GM23338 (cell line): ENCODE data around the gene FBXW4. TPM values are rescaled to one million over a fixed set of nuclear protein-coding genes. Genes with fewer than 3 reads are reported as not detected.

ENCODE experiments used
- ATAC-seq: fragments of 200-7000 bp; cut with Tn5 transposase; 3 replicates; pipeline ENCODE4 v1.9.1; 2020
- DNase-seq: peaks from one replicate; pipeline ENCODE4 v3.0.0-alpha.2; 2015; ENCODE audit warnings: low spot score
- H2AFZ ChIP-seq: fragments of 200-600 bp; sonication (generic); 2 replicates; pipeline ENCODE4 v1.8.0; 2016; ENCODE audit warnings: antibody characterized with exemption, mild to moderate bottlenecking, moderate library complexity
- H3F3A ChIP-seq: fragments of 200-600 bp; sonication (generic); replicated peaks from 2 replicates; pipeline ENCODE4 v1.8.0; 2017; ENCODE audit warnings: antibody characterized with exemption, mixed run types, low read depth
- H3K27ac ChIP-seq: fragments of 200-600 bp; sonication (generic); 2 replicates; pipeline ENCODE4 v1.6.1; 2016; ENCODE audit warnings: low read depth
- H3K27me3 ChIP-seq: fragments of 200-600 bp; sonication (generic); 2 replicates; pipeline ENCODE4 v1.8.0; 2016; ENCODE audit warnings: mild to moderate bottlenecking, mixed run types, moderate library complexity; ENCODE audit not compliant: insufficient read depth
- H3K36me3 ChIP-seq: fragments of 200-600 bp; sonication (generic); 2 replicates; pipeline ENCODE4 v1.8.0; 2016; ENCODE audit warnings: mild to moderate bottlenecking; ENCODE audit not compliant: insufficient read depth
- H3K4me1 ChIP-seq: fragments of 200-600 bp; sonication (generic); 2 replicates; pipeline ENCODE4 v1.8.0; 2016; ENCODE audit warnings: mild to moderate bottlenecking, moderate library complexity; ENCODE audit not compliant: insufficient read depth
- H3K4me2 ChIP-seq: fragments of 200-600 bp; sonication (generic); 2 replicates; pipeline ENCODE4 v1.7.1; 2017; ENCODE audit warnings: mixed run types
- H3K4me3 ChIP-seq: fragments of 200-600 bp; sonication (generic); 2 replicates; pipeline ENCODE4 v1.6.1; 2016; ENCODE audit warnings: mixed run types
- H3K79me2 ChIP-seq: fragments of 200-600 bp; sonication (generic); replicated peaks from 2 replicates; pipeline ENCODE4 v1.8.0; 2017; ENCODE audit warnings: mild to moderate bottlenecking; ENCODE audit not compliant: insufficient read depth
- H3K9me2 ChIP-seq: fragments of 200-600 bp; sonication (generic); 2 replicates; pipeline ENCODE4 v1.8.0; 2017; ENCODE audit not compliant: insufficient read depth
- H4K20me1 ChIP-seq: fragments of 200-600 bp; sonication (generic); replicated peaks from 2 replicates; pipeline ENCODE4 v1.8.0; 2017; ENCODE audit warnings: mild to moderate bottlenecking; ENCODE audit not compliant: insufficient read depth
- H3K27ac Mint-ChIP-seq: 2 replicates; pipeline ENCODE4 v1.8.0; 2020; ENCODE audit warnings: inconsistent platforms, mild to moderate bottlenecking, moderate library complexity, mixed read lengths
- H3K27me3 Mint-ChIP-seq: 3 replicates; pipeline ENCODE4 v1.8.0; 2022; ENCODE audit warnings: low read depth, mild to moderate bottlenecking, moderate library complexity, mixed read lengths, inconsistent platforms; ENCODE audit not compliant: insufficient read depth, poor library complexity
- H3K36me3 Mint-ChIP-seq: 3 replicates; pipeline ENCODE4 v1.8.0; 2021; ENCODE audit warnings: low read depth, mild to moderate bottlenecking, inconsistent platforms, moderate library complexity, mixed read lengths
- H3K4me1 Mint-ChIP-seq: 3 replicates; pipeline ENCODE4 v1.8.0; 2020; ENCODE audit warnings: mild to moderate bottlenecking, inconsistent platforms, mixed read lengths
- H3K4me3 Mint-ChIP-seq: 3 replicates; pipeline ENCODE4 v1.8.0; 2021; ENCODE audit warnings: moderate library complexity, mild to moderate bottlenecking, inconsistent platforms, mixed read lengths
- H3K9me3 Mint-ChIP-seq: 3 replicates; pipeline ENCODE4 v1.8.0; 2020; ENCODE audit warnings: moderate library complexity, mild to moderate bottlenecking, inconsistent platforms, mixed read lengths
- CREB1 ChIP-seq: fragments of 250-450 bp; sonication (Bioruptor Pico); IDR thresholded peaks from 2 replicates; pipeline ENCODE4 v1.5.0; 2020; ENCODE audit warnings: low read depth, mild to moderate bottlenecking, moderate library complexity
- EZH2phosphoT487 ChIP-seq: fragments of 200-600 bp; sonication (generic); IDR thresholded peaks from one replicate; pipeline ENCODE4 v1.8.1; 2018; ENCODE audit warnings: antibody characterized with exemption; ENCODE audit not compliant: unreplicated experiment
- JUNB ChIP-seq: IDR thresholded peaks from one replicate; pipeline ENCODE4 v1.6.1; 2016; ENCODE audit warnings: antibody characterized with exemption; ENCODE audit not compliant: unreplicated experiment
- NANOG ChIP-seq: IDR thresholded peaks from 2 replicates; pipeline ENCODE4 v1.6.1; 2016; ENCODE audit warnings: antibody characterized with exemption, borderline replicate concordance
- POLR2AphosphoS5 ChIP-seq: IDR thresholded peaks from 2 replicates; pipeline ENCODE4 v1.6.1; 2016; ENCODE audit warnings: antibody characterized with exemption, low read depth
- ZNF331 ChIP-seq: fragments of 250-450 bp; sonication (Bioruptor Pico); IDR thresholded peaks from 2 replicates; pipeline ENCODE4 v1.5.0; 2020; ENCODE audit warnings: low read depth, mild to moderate bottlenecking, moderate library complexity
- polyA plus RNA-seq: library from polyadenylated mRNA; unstranded; fragments of >200 nt; fragmentation: Nextera tagmentation; extraction: Ambion mirVana; gene quantifications from 2 replicates; pipeline ENCODE4 v1.2.1, GENCODE V29; 2016
- total RNA-seq: library from RNA; depleted of rRNA; stranded (reverse); fragments of >200 nt; shearing (Covaris generic); gene quantifications from 2 replicates; pipeline ENCODE4 v1.2.3, GENCODE V29; 2014
- TF ChIP-seq, protein P1 (sequence below): IDR thresholded peaks from 2 replicates; pipeline ENCODE4 v1.6.1; 2016; ENCODE audit warnings: antibody characterized with exemption
- TF ChIP-seq, protein P2 (sequence below): IDR thresholded peaks from one replicate; pipeline ENCODE4 v1.6.1; 2018; ENCODE audit warnings: antibody characterized with exemption; ENCODE audit not compliant: unreplicated experiment
- TF ChIP-seq, protein P3 (sequence below), 2 experiments: fragments of 200-600 bp in 1 of 2; sonication (generic) in 1 of 2; conservative IDR thresholded peaks; 2 replicates each; pipeline versions ENCODE4 v1.5.1 to v1.6.1; 2016 to 2017; ENCODE audit warnings: antibody characterized with exemption in 2 of 2, low read depth in 2 of 2, mild to moderate bottlenecking in 2 of 2, moderate library complexity in 1 of 2

Gene FBXW4
- total and polyA plus RNA-seq, 2 experiments from 2014 or later: 8.0 to 18.6 TPM

DNA sequence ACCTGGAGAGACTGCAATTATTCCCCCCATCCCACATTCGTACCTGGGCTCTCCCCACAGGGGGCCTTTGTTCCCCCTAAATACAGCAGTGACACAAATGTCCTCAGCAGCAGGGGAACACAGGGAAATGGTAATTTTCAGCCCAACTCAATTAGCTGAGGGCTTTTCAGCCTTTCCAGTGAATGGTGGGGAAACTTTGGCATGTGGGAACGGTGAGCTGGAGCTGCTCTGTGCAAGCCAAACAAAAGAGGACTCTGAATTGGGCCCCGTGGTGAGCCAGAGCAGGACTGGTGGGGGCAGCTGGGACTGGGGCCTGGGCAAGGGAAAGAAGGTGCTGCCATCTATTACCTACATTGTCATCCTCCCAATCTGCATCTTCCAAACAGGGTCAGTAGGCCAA, 51.0 kb downstream of the FBXW4 start (continued):
- TF ChIP-seq ZNF331 (CRISPR knock-in tag) (no peak), EZH2phosphoT487 (no peak), CREB1 (CRISPR knock-in tag) (peak; percentile 34; the same call in 1 of the 2 replicates), POLR2AphosphoS5 (no peak)

DNA sequence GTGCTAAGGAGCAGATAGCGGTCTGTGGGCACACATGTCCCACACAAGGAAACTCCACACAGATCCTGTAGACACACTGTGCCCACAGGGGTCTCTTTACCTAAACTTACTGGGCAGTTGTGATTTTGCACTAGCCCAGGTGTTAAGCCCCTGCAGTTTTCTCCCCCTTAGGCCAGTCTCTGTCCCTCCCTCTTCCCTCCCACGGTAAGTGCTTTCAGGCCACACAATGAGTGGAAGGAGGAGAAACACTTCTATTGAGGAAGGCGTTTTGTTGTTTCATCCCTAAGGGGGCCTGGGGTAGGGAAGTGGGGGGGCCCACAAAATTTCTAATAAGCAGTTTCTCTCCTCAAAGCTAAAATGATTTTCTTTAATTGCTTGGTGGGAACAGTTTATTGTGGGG, 51.4 kb downstream of the FBXW4 start:
- Histone ChIP-seq H3K4me2 (peak overlapping the region; percentile 63), H3K9me2 (0 out of 2 replicates have a peak, but pooled peaks cover 2% of the 10 kb centered on the region), H3F3A (peaks cover 12% of the 10 kb centered on the region), H3K36me3 (0 out of 2 replicates have a peak, but pooled peaks cover 4% of the 10 kb centered on the region), H4K20me1 (no peaks in the 10 kb centered on the region), H3K4me3 (peak overlapping the region; percentile 19; the same call in 1 of the 2 replicates), H3K27ac (peak overlapping the region; percentile 95), H3K4me1 (peaks cover 32% of the 10 kb centered on the region), H3K79me2 (no peaks in the 10 kb centered on the region), H3K27me3 (no peaks in the 10 kb centered on the region), H2AFZ (no peak overlapping the region)
- peaks cover 9% of the 10 kb centered on the region for H3K27me3 Mint-ChIP-seq
- H3K36me3 Mint-ChIP-seq: no peaks in the 10 kb centered on the region; the same call in 2 of the 3 replicates
- ATAC-seq: peak; percentile 63
- TF ChIP-seq JUNB: no peak
- TF ChIP-seq, protein P1, sequence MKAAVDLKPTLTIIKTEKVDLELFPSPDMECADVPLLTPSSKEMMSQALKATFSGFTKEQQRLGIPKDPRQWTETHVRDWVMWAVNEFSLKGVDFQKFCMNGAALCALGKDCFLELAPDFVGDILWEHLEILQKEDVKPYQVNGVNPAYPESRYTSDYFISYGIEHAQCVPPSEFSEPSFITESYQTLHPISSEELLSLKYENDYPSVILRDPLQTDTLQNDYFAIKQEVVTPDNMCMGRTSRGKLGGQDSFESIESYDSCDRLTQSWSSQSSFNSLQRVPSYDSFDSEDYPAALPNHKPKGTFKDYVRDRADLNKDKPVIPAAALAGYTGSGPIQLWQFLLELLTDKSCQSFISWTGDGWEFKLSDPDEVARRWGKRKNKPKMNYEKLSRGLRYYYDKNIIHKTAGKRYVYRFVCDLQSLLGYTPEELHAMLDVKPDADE: no peak
- TF ChIP-seq ZNF331 (CRISPR knock-in tag): no peak
- TF ChIP-seq, protein P2, sequence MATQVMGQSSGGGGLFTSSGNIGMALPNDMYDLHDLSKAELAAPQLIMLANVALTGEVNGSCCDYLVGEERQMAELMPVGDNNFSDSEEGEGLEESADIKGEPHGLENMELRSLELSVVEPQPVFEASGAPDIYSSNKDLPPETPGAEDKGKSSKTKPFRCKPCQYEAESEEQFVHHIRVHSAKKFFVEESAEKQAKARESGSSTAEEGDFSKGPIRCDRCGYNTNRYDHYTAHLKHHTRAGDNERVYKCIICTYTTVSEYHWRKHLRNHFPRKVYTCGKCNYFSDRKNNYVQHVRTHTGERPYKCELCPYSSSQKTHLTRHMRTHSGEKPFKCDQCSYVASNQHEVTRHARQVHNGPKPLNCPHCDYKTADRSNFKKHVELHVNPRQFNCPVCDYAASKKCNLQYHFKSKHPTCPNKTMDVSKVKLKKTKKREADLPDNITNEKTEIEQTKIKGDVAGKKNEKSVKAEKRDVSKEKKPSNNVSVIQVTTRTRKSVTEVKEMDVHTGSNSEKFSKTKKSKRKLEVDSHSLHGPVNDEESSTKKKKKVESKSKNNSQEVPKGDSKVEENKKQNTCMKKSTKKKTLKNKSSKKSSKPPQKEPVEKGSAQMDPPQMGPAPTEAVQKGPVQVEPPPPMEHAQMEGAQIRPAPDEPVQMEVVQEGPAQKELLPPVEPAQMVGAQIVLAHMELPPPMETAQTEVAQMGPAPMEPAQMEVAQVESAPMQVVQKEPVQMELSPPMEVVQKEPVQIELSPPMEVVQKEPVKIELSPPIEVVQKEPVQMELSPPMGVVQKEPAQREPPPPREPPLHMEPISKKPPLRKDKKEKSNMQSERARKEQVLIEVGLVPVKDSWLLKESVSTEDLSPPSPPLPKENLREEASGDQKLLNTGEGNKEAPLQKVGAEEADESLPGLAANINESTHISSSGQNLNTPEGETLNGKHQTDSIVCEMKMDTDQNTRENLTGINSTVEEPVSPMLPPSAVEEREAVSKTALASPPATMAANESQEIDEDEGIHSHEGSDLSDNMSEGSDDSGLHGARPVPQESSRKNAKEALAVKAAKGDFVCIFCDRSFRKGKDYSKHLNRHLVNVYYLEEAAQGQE: no peak
- no peak for TF ChIP-seq CREB1 (CRISPR knock-in tag)
- TF ChIP-seq EZH2phosphoT487: no peak
- TF ChIP-seq, protein P3, sequence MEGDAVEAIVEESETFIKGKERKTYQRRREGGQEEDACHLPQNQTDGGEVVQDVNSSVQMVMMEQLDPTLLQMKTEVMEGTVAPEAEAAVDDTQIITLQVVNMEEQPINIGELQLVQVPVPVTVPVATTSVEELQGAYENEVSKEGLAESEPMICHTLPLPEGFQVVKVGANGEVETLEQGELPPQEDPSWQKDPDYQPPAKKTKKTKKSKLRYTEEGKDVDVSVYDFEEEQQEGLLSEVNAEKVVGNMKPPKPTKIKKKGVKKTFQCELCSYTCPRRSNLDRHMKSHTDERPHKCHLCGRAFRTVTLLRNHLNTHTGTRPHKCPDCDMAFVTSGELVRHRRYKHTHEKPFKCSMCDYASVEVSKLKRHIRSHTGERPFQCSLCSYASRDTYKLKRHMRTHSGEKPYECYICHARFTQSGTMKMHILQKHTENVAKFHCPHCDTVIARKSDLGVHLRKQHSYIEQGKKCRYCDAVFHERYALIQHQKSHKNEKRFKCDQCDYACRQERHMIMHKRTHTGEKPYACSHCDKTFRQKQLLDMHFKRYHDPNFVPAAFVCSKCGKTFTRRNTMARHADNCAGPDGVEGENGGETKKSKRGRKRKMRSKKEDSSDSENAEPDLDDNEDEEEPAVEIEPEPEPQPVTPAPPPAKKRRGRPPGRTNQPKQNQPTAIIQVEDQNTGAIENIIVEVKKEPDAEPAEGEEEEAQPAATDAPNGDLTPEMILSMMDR (conservative IDR thresholded peaks at IDR 0.05; ENCODE audit: low read depth in 2 of 2): no peak
- TF ChIP-seq NANOG: no peak
- peak overlapping the region; percentile 39 for H3K4me3 Mint-ChIP-seq
- peak overlapping the region; percentile 97 for H3K27ac Mint-ChIP-seq
- DNase-seq: peak; percentile 29
- H3K4me1 Mint-ChIP-seq: peaks cover 39% of the 10 kb centered on the region
- no peaks in the 10 kb centered on the region; the same call in 2 of the 3 replicates for H3K9me3 Mint-ChIP-seq
